UCSD-AML1 (cell line): Measurements from ENCODE around the gene PIK3R6.
A peak's percentile ranks its signal among the peaks of the same experiment; 100 is the strongest.

Experiments used
- DNase-seq: peaks from one replicate; lab custom pipeline; 2025; ENCODE audit not compliant: unreplicated experiment; lab: John Stamatoyannopoulos, UW

Gene PIK3R6

DNA sequence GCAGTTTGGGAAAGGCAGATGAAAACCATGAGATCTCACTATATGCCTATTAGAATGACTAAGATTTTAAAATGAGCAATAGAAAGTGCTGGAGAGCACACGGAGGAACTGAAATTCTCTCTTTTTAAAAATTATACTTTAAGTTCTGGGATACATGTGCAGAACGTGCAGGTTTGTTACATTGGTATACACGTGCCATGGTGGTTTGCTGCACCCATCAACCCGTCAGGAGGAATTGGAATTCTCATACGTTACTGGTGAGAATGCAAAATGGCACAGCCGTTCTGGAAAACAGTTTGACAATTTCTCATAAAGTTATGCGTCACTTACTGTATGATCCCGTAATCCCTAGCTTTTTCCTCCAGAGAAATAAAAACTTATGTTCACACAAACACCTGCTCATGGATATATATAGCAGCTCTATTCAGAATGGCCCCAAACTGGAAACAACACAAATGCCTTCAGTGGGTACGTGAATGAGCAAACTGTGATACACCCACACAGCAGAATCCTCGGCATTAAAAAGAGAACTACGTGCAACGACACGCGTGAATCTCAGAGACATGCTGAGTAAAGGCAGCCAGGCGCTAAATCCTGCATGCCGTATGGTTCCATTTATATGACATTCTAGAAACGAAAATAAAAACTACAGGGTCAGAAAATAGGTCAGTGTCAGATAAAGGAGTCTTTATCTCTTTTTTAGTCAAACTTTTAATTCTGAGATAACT, 11.8 kb downstream of the PIK3R6 start:
- DNase-seq: no peak

- DNase-seq: no peak
Observed at GRCh38 chr17:8851600-8851999, 15.9 kb downstream of the PIK3R6 start.

GRCh38 chr17:8849311-8850041, 18.0 kb downstream of the PIK3R6 start:
- no peak for DNase-seq

- no peak for DNase-seq
Observed at GRCh38 chr17:8847891-8848290, 19.6 kb downstream of the PIK3R6 start.

DNA sequence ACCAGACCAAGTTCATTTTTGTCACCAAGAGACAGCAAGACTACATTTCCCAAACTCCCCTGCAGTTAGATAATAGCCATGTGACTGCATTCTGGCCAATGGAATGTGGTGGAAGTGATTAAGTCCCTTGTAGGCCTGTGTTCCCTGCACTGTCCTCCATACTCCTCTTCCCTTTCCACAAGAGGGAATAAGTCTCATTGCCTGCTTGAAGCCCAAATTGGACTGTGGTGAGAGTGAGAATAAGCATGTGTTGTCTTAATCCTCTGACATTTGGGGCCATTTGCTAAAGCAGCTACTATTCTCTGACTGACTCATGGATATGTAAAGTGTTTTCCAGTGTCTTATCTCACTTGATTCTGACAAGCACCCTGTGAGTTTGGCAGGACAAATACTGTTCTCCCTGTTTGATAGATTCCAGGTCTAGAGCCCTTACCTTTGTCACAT, 20.7 kb downstream of the PIK3R6 start:
- DNase-seq: no peak

- no peak for DNase-seq
Observed at GRCh38 chr17:8844229-8845218, 22.9 kb downstream of the PIK3R6 start.

- no peak for DNase-seq
Observed at GRCh38 chr17:8843344-8843743, 24.1 kb downstream of the PIK3R6 start.

- DNase-seq: no peak
Observed at GRCh38 chr17:8841844-8842243, 25.6 kb downstream of the PIK3R6 start.

DNA sequence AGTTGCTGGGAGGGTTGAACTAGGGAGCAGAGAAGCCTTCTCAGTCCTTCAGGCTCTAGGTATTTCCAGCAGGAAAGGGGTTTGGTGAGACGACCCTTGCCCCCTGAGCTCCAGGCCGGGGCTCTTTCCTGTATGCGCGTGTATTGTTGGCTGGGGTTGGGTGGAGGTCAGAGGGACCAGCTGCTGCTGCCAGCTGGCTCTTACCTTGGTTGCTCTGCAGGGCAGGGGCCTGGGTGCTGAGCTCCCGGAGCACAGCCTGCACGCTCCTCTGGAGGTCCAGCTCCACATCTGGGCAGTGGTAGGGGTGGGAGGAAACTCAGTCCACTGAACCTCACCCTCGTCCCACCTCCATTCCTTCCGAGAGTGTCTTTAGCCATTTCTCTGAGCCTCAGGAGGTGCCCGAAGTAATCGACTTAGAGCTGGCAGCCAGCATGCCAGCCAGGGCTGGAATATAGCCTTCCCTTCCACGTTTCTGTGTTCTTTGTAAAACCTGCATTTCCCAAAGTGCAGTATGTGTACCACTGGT, 28.0 kb downstream of the PIK3R6 start:
- no peak for DNase-seq

DNA sequence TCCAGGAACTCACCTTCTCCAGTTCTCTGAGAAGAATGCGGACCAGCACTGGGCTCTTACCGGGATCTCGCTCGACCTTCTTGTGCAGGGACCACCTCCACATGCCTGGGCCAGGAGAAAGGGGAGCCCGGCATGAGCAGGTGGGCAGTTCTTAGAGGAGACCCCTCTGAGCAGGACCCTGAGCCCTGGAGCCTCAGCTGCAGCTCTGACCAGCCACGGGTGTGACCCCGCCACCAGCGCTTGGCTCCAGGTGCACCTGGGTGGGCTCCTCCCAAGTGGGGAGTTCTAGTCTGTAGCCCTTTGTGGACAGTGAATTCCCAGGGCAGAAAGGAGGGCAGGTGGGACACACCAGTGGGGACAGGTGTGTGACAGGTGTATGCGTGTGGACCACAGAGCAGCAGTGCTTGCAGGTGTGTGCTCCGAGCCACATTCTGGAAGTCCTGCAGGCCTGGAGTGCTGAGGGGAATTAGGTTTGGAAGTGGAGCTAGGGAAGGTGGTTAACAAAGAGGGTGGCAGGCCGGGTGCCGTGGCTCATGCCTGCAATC, 28.9 kb downstream of the PIK3R6 start:
- DNase-seq: no peak

DNA sequence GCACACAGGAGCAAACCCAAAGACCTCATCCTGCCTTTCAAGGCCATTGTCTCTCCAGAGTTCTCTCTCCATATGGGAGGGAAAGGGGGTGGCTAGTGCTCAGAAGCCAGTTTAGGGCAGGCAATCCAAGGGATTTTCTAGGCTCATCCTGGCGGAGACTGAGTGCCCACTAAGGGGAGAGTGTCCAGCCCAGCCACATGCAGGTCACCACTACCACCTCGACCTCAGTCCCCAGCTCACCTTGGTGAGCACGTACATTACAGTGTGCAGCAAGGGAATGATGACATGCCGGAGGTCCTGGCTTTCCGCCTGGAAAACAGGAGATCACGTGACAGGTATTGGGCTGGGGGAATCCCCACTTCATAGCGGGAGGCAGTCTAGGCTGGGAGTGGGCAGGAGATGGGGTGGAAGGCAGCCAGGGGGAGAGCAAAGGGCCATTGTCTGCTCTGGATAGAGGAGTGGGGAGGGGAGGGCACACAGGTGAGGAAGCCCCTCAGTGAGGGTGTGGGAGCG, 29.9 kb downstream of the PIK3R6 start:
- DNase-seq: no peak

DNA sequence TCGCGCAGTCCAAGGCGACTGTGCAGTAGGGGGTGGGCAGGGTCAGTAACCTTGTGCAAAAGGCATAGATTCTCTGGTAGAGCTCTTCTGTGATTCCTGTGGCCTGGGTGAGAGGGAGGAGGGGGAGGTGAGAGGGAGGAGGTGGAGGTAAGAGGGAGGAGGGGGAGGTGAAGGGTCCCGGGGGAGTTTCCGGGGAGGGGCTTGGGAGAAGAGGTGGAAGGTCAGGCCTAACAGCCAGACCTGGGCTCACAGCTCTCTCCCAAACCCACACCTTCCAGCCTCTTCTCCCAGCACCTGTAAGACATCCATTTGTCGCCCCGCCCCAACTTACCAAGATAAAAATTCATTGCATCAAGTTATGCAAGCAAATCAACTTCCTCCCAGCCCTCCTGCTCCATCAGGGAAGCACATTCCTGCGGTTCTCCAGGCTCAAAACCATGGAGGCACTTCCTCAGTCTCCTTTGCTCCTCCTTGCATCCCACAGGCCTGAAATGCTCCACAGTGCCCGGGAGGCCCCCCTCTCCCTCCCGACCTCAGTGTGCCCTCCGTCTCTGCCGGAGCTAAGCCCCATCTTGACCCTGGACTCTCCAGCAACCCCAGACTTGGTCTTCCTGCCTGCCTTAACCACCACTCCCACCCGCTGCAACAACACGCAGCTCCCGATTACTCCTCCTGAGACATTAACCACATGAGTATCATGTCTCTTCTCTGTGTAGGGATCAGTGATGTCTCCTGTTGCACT, 30.5 kb downstream of the PIK3R6 start:
- no peak for DNase-seq

DNA sequence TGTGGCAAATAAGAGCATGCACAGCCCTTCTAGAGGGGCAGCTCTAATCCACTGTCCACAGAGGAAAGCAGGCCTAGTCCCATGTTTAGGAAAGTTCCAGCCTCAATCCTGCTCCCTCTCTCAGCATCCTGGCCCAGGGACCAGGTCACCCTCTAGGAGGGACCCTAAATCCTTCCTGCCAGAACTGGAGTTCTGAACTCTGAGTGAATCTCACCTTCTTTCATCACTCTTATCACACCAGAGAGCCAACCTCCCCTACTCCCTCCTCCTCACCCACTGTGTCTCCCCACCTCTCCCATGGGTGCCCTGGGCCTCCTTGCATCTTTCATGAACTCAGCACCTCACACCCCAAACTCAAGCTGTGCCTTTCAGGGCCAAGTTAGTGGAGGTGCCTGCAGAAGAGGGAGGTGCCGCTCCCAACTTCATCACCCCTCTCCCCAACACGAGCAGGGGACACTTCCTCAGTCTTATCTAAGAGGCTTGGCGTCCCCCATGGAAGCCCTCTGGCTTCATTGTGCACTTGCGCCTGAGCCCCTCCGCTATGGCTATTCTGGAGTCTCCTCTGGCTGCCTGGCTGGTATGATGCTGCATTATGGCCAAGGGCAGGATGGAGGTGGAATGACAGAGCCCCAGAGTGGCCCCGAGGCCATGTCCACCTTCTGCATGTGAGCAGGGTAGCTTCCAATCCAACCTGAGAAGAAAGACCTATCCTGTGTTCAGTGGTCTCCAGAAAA, 31.7 kb downstream of the PIK3R6 start:
- DNase-seq: no peak

DNA sequence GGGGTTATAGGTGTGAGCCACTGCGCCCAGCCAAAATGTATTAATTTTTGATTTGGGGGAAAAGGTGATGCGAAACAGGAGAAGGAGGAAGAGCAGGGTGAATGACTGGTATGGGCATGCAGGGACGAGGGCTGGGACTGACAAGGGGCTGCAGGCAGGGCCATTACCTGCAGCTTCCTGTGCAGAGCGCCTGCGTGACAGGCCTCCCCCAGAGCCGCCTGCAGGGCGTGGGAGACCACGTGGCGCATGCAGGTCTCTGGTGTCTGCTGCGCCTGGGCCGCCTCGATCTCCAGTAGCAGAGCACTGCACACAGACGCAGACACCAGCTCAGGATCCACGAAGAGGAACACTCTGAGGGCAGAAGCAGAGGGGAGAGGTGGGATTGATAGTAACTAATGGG, 32.4 kb downstream of the PIK3R6 start:
- DNase-seq: no peak

DNA sequence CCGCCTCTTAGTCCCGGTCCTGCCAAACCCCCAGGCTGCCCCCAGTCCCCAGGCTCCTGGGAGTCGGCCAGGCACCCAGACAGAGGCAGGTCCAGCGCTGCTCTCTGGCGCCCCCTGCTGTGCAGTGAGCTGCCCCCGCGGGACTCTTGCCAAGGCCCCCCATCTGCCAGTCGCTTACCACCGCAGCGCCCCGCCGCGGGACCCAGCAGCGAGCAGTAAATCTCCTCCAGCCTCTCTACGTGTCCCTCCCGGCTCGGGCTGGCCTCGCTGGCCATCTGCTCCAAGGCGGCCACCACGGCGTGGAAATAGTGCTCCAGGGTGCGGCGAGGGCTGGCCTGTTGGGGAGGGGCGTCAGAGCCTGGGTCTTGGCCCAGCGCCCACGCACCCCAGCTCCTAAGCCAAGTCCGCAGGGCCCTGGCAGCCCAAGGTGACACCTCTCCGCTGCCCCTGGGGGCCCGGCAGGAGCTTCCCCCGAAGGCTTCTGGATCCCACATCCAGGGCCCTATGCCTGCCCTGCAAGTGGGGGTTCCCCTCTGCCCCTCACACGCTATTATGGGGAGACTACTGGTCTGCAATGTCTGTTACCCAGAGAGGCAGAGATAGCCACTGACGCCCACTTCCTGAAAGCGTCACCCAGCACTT, 34.6 kb downstream of the PIK3R6 start:
- peak; percentile 29 for DNase-seq

DNA sequence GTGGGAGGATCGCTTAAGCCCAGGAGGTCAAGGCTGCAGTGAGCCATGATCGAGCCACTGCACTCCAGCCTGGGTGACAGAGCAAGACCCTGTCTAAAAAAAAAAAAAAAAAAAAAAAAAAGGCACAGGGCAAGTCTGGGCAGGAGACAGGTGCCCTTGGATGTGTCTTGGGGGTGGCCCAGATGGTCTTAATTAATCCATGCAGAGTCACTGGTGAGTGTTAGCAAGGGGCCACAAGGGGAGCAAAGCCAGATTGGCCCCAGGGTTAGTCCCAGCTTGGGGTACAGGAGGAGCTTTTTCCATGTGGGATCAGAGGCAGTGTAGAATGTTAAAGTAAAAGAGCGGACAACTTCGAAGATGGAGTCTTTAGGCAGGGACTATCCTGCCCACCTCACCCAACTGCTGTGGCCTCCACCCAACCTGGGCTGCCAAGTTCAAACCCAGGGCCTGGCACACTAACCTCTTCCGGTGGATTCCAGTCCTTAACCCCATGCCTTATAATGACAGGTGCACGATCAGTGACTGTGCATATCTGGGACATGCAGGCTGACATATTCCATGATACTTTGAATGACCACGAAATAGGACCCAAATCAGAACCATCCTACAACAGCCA, 36.1 kb downstream of the PIK3R6 start:
- no peak for DNase-seq

- DNase-seq: no peak
Observed at GRCh38 chr17:8830141-8830540, 37.3 kb downstream of the PIK3R6 start.
